ENCODE measurements around the gene WNT7A. TPM values are rescaled to one million over a fixed set of nuclear protein-coding genes. Genes with fewer than 3 reads are reported as not detected.

WNT7A gene
- total and polyA plus RNA-seq, 5 donors = not detected

DNA sequence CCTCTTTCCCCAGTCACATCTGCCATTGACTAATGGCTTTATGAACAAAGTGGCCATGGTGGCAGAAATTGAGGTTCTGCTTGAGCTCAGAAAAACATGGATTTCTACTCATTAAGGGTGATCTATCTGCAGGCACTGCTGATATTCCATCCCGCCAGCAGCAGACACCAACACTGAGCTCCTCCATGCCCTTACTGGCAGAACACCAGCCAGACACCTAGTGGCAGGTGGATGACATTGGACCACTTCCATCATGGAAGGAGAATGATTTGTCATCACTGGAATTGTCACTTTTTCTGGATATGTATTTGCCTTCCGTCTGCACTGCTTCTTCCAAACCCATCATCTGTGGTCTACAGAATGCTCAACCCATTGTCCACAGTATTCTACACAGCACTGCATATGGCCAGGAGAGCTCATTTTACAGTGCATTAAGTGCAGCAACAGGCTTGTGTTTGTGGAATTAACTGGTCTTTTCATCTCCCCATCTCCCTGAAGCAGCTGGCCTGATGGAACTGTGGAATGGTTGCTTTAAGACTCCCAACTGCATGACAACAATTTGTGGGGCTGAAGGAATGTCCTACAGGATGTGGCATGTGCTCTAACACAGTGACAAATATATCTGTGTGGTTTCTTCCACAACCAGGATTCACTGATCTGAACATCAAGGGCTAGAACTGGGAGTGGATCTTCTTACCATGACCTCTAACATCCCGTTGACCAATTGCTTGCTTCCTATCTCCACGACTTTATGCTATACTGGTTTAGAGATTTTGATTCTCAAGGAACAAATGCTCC lies 103.4 kb downstream of the WNT7A start:
- ATAC-seq = no peak
- Histone ChIP-seq H3K4me3 (ENCODE audit: low read length) (no peak overlapping the region), H3K4me1 (ENCODE audit: control insufficient read depth, insufficient read depth, low read length) (no peaks in the 10 kb centered on the region), H3K9me3 (ENCODE audit: control insufficient read depth, low read length) (no peaks in the 10 kb centered on the region), H3K27ac (ENCODE audit: low read length) (no peak overlapping the region), H3K27me3 (ENCODE audit: control insufficient read depth, insufficient read depth) (no peaks in the 10 kb centered on the region)
- WGBS = 79% methylated on average over 4 of the region's 4 CpGs
- intact Hi-C loops (cut with DNase I) = no loop called here
- DNase-seq = no peak

DNA sequence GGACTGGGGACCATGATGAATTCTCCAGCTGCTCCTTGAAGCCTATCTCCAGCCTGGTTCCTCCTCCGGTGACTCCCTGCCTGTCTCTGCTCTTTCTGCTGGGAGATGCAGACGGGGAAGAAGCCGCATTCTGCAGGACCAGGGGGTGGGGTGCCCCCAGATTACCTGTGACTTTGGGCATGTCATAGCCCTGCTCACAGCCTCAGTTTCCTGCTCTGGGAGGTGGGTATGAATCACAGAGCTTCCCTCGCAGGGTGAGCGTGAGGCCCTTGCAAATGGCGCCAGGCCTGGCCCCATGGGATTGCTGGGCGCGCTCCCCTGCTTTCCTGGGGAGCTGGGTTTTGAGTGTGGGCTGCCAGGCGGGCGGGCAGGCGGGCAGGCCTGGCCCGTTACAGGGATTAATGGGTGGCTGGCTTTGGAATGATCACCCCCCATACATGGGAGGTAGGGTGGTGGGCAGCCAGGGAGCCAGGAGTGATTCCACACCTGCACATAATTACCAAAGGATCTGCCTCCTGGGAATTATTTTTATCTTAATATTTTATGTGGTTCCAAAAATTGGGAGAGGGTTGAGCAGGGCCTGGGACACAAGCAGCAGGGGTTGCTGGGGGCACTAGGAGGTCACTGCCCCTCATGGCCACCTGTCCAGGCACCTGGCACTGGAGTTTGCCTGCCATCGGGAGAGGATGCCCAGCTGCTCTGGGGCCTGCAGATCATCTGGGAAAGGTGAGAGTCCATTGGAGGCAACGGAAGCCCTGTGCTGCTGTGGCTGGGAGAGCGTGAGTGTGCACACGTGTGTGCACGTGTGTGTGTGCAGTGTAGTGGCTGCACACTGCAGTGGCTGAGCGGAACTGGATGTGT lies 106.8 kb downstream of the WNT7A start:
- 89% methylated on average over 18 of the region's 18 CpGs for WGBS
- Histone ChIP-seq H3K27ac (ENCODE audit: low read length) (no peak overlapping the region), H3K9me3 (ENCODE audit: control insufficient read depth, low read length) (no peaks in the 10 kb centered on the region), H3K4me1 (ENCODE audit: control insufficient read depth, insufficient read depth, low read length) (no peaks in the 10 kb centered on the region), H3K4me3 (ENCODE audit: low read length) (no peak overlapping the region), H3K27me3 (ENCODE audit: control insufficient read depth, insufficient read depth) (no peaks in the 10 kb centered on the region)
- DNase-seq (no peak), ATAC-seq (no peak)
- intact Hi-C loops (cut with DNase I) = no loop called here

DNA sequence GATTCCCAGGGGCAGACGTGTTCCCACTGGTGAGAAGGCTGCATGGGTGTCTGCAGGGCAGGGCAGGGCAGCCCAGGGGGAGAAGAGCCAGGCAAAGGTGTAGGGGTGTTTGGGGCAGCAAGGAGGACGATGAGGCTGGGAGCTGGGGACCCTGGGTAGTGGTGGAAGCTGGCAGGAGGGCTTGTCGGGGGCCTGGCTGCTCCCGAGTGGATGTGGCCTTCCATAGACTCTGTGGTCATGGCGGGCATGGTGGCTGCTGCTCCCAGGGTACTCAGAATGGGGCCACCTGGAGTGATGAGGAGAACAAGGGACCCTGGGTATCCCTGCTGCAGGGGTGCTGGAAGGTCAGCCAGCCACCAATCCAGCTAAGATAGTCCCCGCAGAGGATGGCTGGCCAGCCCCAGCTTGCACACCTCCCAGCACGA lies 107.5 kb downstream of the WNT7A start:
- no peaks in the 10 kb centered on the region for H3K4me1 ChIP-seq (ENCODE audit: control insufficient read depth, insufficient read depth, low read length)
- ATAC-seq = no peak
- no peak overlapping the region for H3K27ac ChIP-seq (ENCODE audit: low read length)
- H3K27me3 ChIP-seq (ENCODE audit: control insufficient read depth, insufficient read depth) = no peaks in the 10 kb centered on the region
- DNase-seq = no peak
- intact Hi-C loops (cut with DNase I) = no loop called here
- WGBS = 79% methylated on average over 7 of the region's 7 CpGs
- H3K9me3 ChIP-seq (ENCODE audit: control insufficient read depth, low read length) = no peaks in the 10 kb centered on the region
- no peak overlapping the region for H3K4me3 ChIP-seq (ENCODE audit: low read length)

DNA sequence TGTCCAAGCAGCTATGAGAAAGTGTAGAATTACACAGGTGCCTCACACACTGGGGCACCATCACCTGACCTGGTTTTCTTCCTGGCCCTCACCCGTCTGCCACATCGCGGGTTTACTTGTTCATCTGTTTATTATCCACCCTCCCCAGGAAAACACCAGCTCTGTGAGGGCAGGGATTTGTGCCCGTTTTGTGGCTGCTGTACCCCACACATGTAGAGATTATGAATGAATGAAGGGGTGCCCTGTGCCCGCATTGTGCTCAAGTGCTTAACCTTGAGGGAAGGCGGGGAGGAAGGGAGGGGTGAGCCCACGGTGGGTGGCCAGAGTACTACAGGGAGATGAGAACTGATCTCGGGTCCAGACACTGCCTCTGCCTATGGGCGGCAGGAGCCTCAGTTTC lies 108.4 kb downstream of the WNT7A start:
- Histone ChIP-seq H3K27ac (ENCODE audit: low read length) (no peak overlapping the region), H3K9me3 (ENCODE audit: control insufficient read depth, low read length) (no peaks in the 10 kb centered on the region), H3K27me3 (ENCODE audit: control insufficient read depth, insufficient read depth) (no peaks in the 10 kb centered on the region), H3K4me1 (ENCODE audit: control insufficient read depth, insufficient read depth, low read length) (no peaks in the 10 kb centered on the region), H3K4me3 (ENCODE audit: low read length) (no peak overlapping the region)
- ATAC-seq (no peak), DNase-seq (no peak)
- intact Hi-C loops (cut with DNase I) = no loop called here
- 82% methylated on average over 9 of the region's 9 CpGs for WGBS

DNA sequence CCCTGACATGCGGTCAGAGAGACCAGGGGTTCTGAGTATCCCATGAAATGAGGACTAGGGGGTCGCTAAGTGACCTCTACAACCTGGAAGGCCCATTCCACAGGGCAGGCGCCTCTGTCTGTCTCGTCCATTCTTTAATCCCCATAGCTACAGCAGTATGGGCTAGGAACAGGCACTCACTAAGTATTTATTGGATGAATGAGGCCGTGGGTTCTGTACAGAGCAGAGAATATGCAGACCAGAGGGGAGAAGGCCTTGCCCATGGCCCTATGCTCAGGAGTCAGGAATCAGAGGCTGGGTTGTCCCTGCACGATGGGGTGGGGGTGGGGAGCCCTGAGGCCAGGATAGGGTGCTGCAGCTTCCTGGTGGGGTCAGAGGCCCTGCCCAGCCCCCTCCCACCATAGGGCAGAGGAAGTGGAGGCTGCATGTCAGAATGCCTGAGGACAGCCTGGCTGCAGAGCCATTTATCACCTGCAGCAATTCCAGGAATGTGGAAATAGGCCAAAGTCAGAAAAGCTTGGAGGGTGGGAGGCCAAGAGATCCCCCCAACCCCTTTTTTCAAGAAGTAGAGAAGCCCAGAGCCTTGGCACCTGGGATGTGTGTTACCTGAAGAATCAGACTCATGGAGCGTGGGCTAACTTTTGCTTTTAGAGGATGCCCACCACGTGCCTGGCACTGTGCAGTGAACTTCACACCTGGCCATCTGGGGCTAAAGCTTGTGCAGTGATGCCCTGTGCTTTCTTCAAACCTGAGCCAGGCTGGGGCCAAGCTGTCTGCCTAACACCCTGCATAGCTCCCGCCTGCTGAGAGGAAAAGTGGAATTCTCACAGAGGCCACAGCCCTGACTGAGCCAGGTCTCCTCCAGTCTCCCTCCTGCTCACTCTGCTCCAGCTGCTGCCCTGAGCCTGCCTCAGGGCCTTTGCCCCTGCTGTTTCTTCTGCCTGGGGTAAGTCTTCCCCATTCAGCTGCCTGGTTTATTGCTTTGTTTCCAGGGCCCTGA lies 109.4 kb downstream of the WNT7A start:
- no peak overlapping the region for H3K27ac ChIP-seq (ENCODE audit: low read length)

DNA sequence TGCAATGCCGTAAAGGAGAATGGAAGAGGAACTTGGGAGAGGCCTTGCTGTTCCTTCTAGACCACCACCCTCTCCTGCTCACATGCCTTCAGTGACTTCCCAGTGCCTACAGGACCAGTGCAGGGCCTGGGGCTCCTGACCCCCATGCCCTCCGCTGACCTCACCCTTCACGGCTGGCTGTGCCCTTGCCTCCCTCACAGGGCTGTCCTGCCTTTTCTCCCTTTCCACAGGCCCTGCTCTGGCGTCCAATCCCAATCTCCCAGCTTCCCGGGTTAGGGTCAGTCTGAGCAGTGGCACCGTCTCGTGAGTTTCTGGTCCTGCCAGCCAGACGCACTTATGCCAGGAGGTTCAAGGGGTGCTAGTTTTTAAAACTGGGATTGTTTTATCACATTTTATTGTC lies 110.4 kb downstream of the WNT7A start:
- Histone ChIP-seq H3K9me3 (ENCODE audit: control insufficient read depth, low read length) (no peaks in the 10 kb centered on the region), H3K27ac (ENCODE audit: low read length) (no peak overlapping the region), H3K27me3 (ENCODE audit: control insufficient read depth, insufficient read depth) (no peaks in the 10 kb centered on the region), H3K4me3 (ENCODE audit: low read length) (no peak overlapping the region), H3K4me1 (ENCODE audit: control insufficient read depth, insufficient read depth, low read length) (no peaks in the 10 kb centered on the region)
- intact Hi-C loops (cut with DNase I) = no loop called here
- no peak for ATAC-seq
- DNase-seq = no peak
- WGBS = 86% methylated on average over 8 of the region's 8 CpGs

More for the DNA sequence above, 109.4 kb downstream of the WNT7A start:
- Histone ChIP-seq H3K4me3 (ENCODE audit: low read length) (no peak overlapping the region), H3K27me3 (ENCODE audit: control insufficient read depth, insufficient read depth) (no peaks in the 10 kb centered on the region), H3K9me3 (ENCODE audit: control insufficient read depth, low read length) (no peaks in the 10 kb centered on the region), H3K4me1 (ENCODE audit: control insufficient read depth, insufficient read depth, low read length) (no peaks in the 10 kb centered on the region)
- 67% methylated on average over 9 of the region's 9 CpGs for WGBS
- ATAC-seq = no peak
- DNase-seq = no peak
- intact Hi-C loops (cut with DNase I) = no loop called here

DNA sequence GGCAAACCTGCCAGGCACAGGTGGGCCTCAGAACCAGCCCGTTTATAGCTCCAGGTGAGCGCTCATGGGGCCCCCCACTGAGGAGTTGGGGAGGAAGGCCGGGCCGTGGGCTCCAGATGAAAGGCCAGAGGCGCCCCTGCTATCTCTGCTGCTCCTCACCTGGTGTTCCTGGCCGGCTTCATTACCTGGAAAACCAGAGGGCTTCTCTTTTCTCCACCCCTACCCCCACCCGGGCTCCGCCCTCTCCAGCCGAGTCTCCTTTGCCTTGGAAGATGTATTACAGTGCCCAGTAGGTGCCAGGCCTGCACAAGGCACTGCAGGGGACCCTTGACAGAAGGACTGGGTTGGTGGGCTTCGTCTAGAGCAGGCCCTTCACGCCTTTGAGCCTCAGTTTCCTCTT lies 111.4 kb downstream of the WNT7A start:
- ATAC-seq = no peak
- intact Hi-C loops (cut with DNase I) = no loop called here
- WGBS = 72% methylated on average over 11 of the region's 11 CpGs
- DNase-seq = no peak
- Histone ChIP-seq H3K4me1 (ENCODE audit: control insufficient read depth, insufficient read depth, low read length) (no peaks in the 10 kb centered on the region), H3K9me3 (ENCODE audit: control insufficient read depth, low read length) (no peaks in the 10 kb centered on the region), H3K4me3 (ENCODE audit: low read length) (no peak overlapping the region), H3K27ac (ENCODE audit: low read length) (no peak overlapping the region), H3K27me3 (ENCODE audit: control insufficient read depth, insufficient read depth) (no peaks in the 10 kb centered on the region)

DNA sequence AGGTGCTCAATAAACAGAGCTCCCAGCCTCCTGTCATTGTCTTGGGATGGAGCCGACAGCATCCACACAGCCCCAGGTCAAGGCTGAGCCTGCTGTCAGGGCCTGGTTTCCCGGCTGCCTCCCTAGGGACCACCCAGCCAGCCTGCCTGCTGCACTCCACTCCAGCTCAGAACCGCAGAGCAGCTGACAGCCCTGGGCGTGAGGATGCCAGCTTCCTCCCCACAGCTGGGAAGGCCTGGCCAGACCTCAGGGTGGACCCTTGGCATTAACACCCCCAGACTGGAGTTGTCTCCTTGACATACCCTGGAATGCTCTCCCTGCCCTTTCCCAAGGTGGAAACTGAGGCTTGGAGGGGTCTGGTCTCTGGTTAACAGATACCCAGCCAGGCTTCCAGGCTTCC lies 112.0 kb downstream of the WNT7A start:
- intact Hi-C loops (cut with DNase I) = no loop called here
- no peak for ATAC-seq
- 43% methylated on average over 4 of the region's 4 CpGs for WGBS

DNA sequence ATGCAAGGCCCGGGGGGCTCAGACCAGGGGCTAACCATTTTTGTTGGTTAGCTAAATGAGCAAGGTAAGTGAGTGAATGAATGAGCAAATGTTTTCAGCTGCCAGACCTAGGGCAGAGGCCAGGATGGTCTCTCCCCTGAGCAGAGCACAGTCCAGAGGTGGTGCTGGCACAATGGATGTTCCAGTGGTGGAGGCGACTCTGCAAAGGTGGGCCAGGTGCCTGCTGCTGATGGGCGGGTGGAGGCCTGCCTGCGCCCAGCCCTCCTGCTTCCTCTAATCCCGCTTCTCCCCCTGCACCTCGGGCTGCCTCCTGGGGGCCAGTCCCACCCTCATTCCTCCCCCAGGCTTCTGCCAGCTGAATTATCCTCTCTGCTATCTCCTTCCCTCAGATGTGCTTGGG lies 112.8 kb downstream of the WNT7A start:
- no peak overlapping the region for H3K4me3 ChIP-seq (ENCODE audit: low read length)
- 72% methylated on average over 6 of the region's 6 CpGs for WGBS
- H3K4me1 ChIP-seq (ENCODE audit: control insufficient read depth, insufficient read depth, low read length) = no peaks in the 10 kb centered on the region
- DNase-seq = no peak
- no peak overlapping the region for H3K27ac ChIP-seq (ENCODE audit: low read length)
- H3K27me3 ChIP-seq (ENCODE audit: control insufficient read depth, insufficient read depth) = no peaks in the 10 kb centered on the region
- no peak for ATAC-seq
- intact Hi-C loops (cut with DNase I) = no loop called here
- no peaks in the 10 kb centered on the region for H3K9me3 ChIP-seq (ENCODE audit: control insufficient read depth, low read length)

More for the DNA sequence above, 112.0 kb downstream of the WNT7A start:
- Histone ChIP-seq H3K27me3 (ENCODE audit: control insufficient read depth, insufficient read depth) (no peaks in the 10 kb centered on the region), H3K4me1 (ENCODE audit: control insufficient read depth, insufficient read depth, low read length) (no peaks in the 10 kb centered on the region), H3K4me3 (ENCODE audit: low read length) (no peak overlapping the region), H3K9me3 (ENCODE audit: control insufficient read depth, low read length) (no peaks in the 10 kb centered on the region), H3K27ac (ENCODE audit: low read length) (no peak overlapping the region)
- DNase-seq = no peak

All from right cardiac atrium (tissue), 5 donors.